ELR (cell line): Measurements from ENCODE around the gene PDK3.

Experiments
- DNase-seq: peaks from one replicate; pipeline ENCODE4 v3.0.0-alpha.2; 2015; ENCODE audit warnings: low read depth

PDK3 gene

DNA sequence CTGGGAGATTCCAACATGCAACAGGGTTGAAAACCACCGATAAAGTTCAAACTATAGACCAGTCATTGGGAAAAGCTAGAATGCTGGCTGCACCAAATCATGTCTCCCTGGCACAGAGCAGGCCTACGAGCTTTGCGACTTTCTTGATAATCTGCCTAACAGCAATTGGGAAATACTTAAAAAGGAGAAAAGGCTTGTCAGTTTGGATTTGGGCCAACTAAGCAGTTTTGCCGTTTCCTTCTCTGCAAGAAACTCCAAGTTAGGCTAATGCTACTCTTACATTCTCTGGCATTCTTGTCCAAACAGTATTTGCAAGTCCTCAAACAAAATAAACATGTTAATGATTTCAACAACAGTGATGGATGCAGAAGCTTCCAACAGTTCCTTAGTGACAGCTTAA, 87.9 kb downstream of the PDK3 start:
- DNase-seq, result no peak

DNA sequence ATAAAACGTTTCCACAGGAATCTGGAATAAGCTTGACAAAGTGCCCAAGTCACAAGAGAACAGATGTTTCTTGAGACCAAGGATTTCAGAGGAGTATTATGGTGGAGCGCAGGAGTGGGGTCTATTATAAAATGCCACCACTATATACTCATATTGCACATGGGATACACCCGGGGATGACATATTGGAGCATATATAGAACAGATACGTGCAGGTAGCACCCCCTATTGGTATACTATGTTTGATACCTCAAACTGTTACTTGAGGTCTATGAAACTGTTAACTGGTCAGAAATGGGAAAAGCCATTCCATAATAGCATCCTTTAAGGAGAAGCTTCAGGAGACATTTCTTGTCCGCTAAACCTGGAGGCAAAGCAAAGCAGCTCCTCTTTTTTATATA, 96.0 kb downstream of the PDK3 start:
- peak; percentile 52 for DNase-seq

- no peak for DNase-seq
These were observed 98.4 kb downstream of the PDK3 start for GRCh38 chrX:24563291-24564010.

GRCh38 chrX:24566240-24566639, 101.2 kb downstream of the PDK3 start:
- no peak for DNase-seq

GRCh38 chrX:24567169-24567568, 102.1 kb downstream of the PDK3 start:
- no peak for DNase-seq

- DNase-seq, result no peak
These were observed 109.7 kb downstream of the PDK3 start for GRCh38 chrX:24574743-24575142.

GRCh38 chrX:24575496-24575895, 110.4 kb downstream of the PDK3 start:
- no peak for DNase-seq

- no peak for DNase-seq
These were observed 112.0 kb downstream of the PDK3 start for GRCh38 chrX:24577091-24577490.
